ENCODE results near the gene FBXL7.

- TF ChIP-seq EZH2 (IDR thresholded peaks at IDR 0.05; ENCODE audit: borderline replicate concordance, low read depth, low read length, severe bottlenecking) (no peak), CTCF (IDR thresholded peaks at IDR 0.05; ENCODE audit: extremely low read depth in 1 of 2, insufficient read depth in 1 of 2, low read depth in 1 of 2, low read length in 2 of 2) (no peak), POLR2AphosphoS5 (IDR thresholded peaks at IDR 0.05; ENCODE audit: insufficient read depth, low read depth, low read length) (no peak), MYC (IDR thresholded peaks at IDR 0.05; ENCODE audit: low read depth, low read length) (no peak), POLR2A (IDR thresholded peaks at IDR 0.05; ENCODE audit: low read depth, low read length) (no peak), MAX (IDR thresholded peaks at IDR 0.05; ENCODE audit: insufficient read depth, insufficient read length) (no peak), FOS (IDR thresholded peaks at IDR 0.05; ENCODE audit: borderline replicate concordance, insufficient read depth, low read length) (no peak), JUN (IDR thresholded peaks at IDR 0.05; ENCODE audit: borderline replicate concordance, insufficient read depth, insufficient read length, low read depth) (no peak), GATA2 (IDR thresholded peaks at IDR 0.05; ENCODE audit: insufficient read depth, insufficient read length, low read depth, low read length) (no peak)
Measured at GRCh38 chr5:15584528-15584927, 84.5 kb downstream of the FBXL7 start.

Measured in endothelial cell of umbilical vein (primary cell).